BJ (cell line): ENCODE results near the gene RPRD1A. TPM values are rescaled to one million over a fixed set of nuclear protein-coding genes. Genes with fewer than 3 reads are reported as not detected.

Source experiments
- CTCF ChIA-PET: fragments of 350-600 bp; formaldehyde crosslinking; extraction: SDS; loops from one replicate; lab custom pipeline; 2021; ENCODE audit warnings: antibody characterized with exemption, inconsistent platforms; lab: Yijun Ruan, JAX
- POLR2A ChIA-PET: fragments of 300-600 bp; sonication (Branson Sonifier 250); formaldehyde crosslinking; extraction: SDS; loops from one replicate; lab custom pipeline; 2021; ENCODE audit warnings: antibody characterized with exemption; lab: Charles Lee
- DNase-seq: peaks from one replicate; pipeline ENCODE4 v3.0.0-alpha.2; 2011; ENCODE audit warnings: low read depth
- H3K27me3 ChIP-seq: 2 replicates; pipeline ENCODE4 v1.6.0; 2011; ENCODE audit warnings: low read length; ENCODE audit not compliant: control insufficient read depth, insufficient read depth
- H3K36me3 ChIP-seq: 2 replicates; pipeline ENCODE4 v1.5.1; 2011; ENCODE audit warnings: low read length; ENCODE audit not compliant: control insufficient read depth, insufficient read depth
- H3K4me3 ChIP-seq: 2 replicates; pipeline ENCODE4 v1.5.1; 2011; ENCODE audit warnings: low read depth, mild to moderate bottlenecking, control low read depth, low read length
- polyA plus RNA-seq: library from polyadenylated mRNA; depleted of rRNA; stranded (reverse); fragments of >200 nt; gene quantifications from 2 replicates; pipeline ENCODE4 v1.2.3, GENCODE V29; 2011
- TF ChIP-seq, protein P1 (sequence below): IDR thresholded peaks from 2 replicates; pipeline ENCODE4 v1.5.1; 2011; ENCODE audit warnings: low read depth, mild to moderate bottlenecking, control low read depth, inconsistent platforms, low read length, moderate library complexity; ENCODE audit not compliant: insufficient read depth

The RPRD1A gene
- polyA plus RNA-seq, 1 experiment, result 21.9 TPM

DNA sequence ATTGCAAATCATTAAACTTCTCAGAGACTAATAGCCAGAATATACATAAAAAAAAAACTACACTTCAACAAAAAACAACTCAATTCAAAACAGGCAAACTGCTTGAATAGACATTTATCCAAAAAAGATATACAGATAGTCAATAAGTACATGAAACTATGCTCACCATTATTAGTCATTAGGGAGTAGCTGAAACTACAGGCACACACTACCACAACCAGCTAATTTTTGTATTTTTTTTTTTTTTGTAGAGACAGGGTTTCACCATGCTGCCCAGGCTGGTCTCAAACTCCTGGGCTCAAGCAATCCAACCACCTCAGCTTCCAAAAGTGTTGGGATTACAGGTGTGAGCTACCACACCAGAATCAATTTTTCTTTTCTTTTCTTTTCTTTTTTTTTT lies 16.9 kb downstream of the RPRD1A start:
- no peaks in the 10 kb centered on the region for H3K36me3 ChIP-seq
- H3K4me3 ChIP-seq, result no peak overlapping the region
- POLR2A ChIA-PET, result interaction anchor here (0.7 kb wide), 1 partner anchor 81 kb away, joined by 6 read pairs; no protein-coding TSS in a partner anchor
- CTCF ChIA-PET, result no interaction called here
- DNase-seq, result no peak
- H3K27me3 ChIP-seq, result no peaks in the 10 kb centered on the region
- TF ChIP-seq, protein P1, sequence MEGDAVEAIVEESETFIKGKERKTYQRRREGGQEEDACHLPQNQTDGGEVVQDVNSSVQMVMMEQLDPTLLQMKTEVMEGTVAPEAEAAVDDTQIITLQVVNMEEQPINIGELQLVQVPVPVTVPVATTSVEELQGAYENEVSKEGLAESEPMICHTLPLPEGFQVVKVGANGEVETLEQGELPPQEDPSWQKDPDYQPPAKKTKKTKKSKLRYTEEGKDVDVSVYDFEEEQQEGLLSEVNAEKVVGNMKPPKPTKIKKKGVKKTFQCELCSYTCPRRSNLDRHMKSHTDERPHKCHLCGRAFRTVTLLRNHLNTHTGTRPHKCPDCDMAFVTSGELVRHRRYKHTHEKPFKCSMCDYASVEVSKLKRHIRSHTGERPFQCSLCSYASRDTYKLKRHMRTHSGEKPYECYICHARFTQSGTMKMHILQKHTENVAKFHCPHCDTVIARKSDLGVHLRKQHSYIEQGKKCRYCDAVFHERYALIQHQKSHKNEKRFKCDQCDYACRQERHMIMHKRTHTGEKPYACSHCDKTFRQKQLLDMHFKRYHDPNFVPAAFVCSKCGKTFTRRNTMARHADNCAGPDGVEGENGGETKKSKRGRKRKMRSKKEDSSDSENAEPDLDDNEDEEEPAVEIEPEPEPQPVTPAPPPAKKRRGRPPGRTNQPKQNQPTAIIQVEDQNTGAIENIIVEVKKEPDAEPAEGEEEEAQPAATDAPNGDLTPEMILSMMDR, result no peak

DNA sequence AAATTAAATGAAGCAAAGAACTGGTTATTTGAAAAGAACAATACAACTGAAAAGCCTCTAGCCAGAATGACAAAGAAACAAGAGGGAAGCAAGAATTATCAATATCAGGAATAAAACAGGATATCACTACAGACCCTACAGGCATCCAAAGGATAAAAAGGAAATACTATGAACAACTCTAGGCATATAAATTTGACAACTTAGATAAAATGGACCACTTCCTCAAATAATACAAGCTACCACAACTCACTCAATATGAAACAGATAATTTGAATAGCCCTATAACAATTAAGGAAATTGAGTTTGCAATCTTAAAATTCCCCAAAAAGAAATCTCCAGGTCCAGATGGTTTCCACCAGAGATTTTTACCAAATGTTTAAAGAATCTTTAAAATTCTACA lies 19.8 kb downstream of the RPRD1A start:
- ChIA-PET CTCF (interaction anchor here (1.6 kb wide), 1 partner anchor 10 kb away, joined by 4 read pairs; no protein-coding TSS in a partner anchor), POLR2A (no interaction called here)
- DNase-seq, result no peak
- TF ChIP-seq, protein P1, result no peak
- H3K4me3 ChIP-seq, result no peak overlapping the region
- H3K36me3 ChIP-seq, result no peaks in the 10 kb centered on the region
- no peaks in the 10 kb centered on the region for H3K27me3 ChIP-seq

DNA sequence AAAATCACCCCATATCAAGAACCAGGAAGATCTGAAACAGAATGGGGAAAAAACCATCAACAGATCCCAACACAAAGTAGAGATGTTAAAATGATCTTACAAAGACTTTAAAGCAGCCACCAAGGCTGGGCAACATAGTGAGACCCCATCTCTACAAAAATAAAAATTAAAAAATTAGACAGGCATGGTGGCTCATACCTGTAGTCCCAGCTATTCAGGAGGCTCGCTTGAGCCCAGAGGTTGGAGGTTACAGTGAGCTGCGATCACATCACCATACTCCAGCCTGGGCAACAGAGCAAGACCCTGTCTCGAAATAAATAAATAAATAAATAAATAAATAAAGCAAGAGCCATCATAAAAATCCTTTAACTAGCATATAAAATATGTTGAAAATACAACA lies 20.5 kb downstream of the RPRD1A start:
- ChIA-PET CTCF (no interaction called here), POLR2A (no interaction called here)
- DNase-seq, result no peak
- no peak overlapping the region for H3K4me3 ChIP-seq
- TF ChIP-seq, protein P1, result no peak
- no peaks in the 10 kb centered on the region for H3K27me3 ChIP-seq
- no peaks in the 10 kb centered on the region for H3K36me3 ChIP-seq

DNA sequence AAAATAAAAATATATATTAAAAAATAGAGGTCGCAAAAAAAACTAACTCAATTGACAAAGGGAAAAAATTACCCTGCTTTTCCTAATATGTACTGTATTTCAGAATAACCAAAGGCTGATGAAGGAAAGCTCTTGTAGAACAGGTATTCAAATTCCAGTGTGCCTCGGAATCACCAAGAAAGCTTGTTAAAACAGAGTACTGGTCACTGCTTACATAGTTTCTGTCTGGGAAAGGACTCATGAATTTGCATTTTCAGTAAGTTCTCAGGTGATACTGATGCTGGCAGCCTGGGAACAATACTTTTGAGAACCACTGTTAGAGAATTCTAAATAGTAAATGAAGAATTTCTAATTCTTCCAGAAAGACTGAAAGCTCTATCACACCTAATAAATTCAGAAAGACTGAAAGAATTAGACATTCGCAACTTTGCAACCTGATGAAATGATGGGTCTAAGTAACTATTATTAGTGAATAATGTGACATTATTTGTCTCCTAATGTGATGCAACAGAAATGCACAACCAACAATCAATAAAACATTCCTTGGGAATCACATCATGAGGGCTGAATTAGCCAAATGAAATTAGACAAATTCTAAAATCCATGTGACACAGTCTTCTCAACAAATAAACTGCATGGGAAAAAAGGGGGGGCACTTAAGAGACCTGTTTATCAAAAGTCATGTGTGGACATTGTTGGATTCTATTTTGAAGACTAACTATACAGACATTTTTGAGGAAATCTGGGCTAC lies 21.9 kb downstream of the RPRD1A start:
- no peaks in the 10 kb centered on the region for H3K27me3 ChIP-seq
- TF ChIP-seq, protein P1, result no peak
- H3K4me3 ChIP-seq, result no peak overlapping the region
- no peaks in the 10 kb centered on the region for H3K36me3 ChIP-seq
- no peak for DNase-seq
- ChIA-PET POLR2A (no interaction called here), CTCF (interaction anchor here (0.7 kb wide), 1 partner anchor 289 kb away, joined by 3 read pairs; no protein-coding TSS in a partner anchor)

DNA sequence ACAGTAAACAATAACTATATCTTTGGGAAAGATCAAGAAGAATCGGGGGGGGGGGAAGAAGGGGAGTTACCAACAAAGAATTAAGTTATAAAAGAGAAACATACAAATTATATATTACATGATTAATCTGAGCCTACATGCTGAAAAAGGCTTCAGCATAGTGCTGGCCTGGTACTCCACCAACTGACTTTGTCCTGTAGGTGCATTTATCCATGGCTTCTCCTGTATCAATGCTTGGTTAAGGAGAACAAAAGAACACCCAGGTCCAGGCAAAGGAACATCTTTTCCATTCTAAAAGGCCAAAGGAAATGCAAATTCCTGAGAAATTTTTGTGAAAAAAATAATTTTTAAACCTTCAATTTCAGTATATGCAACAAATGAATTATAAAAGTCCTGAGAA lies 24.2 kb downstream of the RPRD1A start:
- no peak overlapping the region for H3K4me3 ChIP-seq
- POLR2A ChIA-PET, result no interaction called here
- H3K27me3 ChIP-seq, result no peaks in the 10 kb centered on the region
- DNase-seq, result no peak
- peaks cover 2% of the 10 kb centered on the region; the same call in 1 of the 2 replicates for H3K36me3 ChIP-seq
- TF ChIP-seq, protein P1, result no peak
- CTCF ChIA-PET, result no interaction called here
